GM19324 (cell line): ENCODE measurements around the gene FAM219A.

Experiments
- ATAC-seq: cut with Tn5 transposase; IDR thresholded peaks from one replicate; pipeline ENCODE4 v1.9.1; 2021; ENCODE audit warnings: mild to moderate bottlenecking, moderate library complexity; ENCODE audit not compliant: unreplicated experiment, low FRiP score

The FAM219A gene

DNA sequence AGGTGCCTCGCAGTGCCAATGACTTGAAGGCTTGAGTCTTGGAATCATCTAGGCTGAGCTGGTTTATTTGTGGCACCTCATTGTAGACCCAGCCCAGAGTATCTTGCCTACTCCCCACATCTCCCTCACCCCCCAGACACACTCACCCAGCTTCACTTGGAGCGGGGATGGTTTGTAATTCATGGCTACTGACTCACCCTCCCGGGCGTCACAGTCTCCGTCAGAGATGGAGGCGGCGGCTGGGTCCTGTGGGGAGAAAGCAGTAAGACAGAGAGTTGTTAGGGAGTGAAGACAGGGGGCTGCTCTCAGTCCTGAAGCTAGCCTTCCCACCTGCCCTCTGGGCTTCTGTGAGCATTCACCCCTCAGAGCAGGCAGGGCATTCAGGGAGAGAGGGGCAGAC, 52.7 kb downstream of the FAM219A start:
- ATAC-seq = no peak

- no peak for ATAC-seq
Observed at GRCh38 chr9:34403554-34404380, 54.6 kb downstream of the FAM219A start.

GRCh38 chr9:34400686-34401602, 57.4 kb downstream of the FAM219A start:
- no peak for ATAC-seq

GRCh38 chr9:34400275-34400674, 58.1 kb downstream of the FAM219A start:
- no peak for ATAC-seq

GRCh38 chr9:34399729-34400128, 58.6 kb downstream of the FAM219A start:
- ATAC-seq = no peak

- ATAC-seq = no peak
Observed at GRCh38 chr9:34398875-34399274, 59.5 kb downstream of the FAM219A start.

DNA sequence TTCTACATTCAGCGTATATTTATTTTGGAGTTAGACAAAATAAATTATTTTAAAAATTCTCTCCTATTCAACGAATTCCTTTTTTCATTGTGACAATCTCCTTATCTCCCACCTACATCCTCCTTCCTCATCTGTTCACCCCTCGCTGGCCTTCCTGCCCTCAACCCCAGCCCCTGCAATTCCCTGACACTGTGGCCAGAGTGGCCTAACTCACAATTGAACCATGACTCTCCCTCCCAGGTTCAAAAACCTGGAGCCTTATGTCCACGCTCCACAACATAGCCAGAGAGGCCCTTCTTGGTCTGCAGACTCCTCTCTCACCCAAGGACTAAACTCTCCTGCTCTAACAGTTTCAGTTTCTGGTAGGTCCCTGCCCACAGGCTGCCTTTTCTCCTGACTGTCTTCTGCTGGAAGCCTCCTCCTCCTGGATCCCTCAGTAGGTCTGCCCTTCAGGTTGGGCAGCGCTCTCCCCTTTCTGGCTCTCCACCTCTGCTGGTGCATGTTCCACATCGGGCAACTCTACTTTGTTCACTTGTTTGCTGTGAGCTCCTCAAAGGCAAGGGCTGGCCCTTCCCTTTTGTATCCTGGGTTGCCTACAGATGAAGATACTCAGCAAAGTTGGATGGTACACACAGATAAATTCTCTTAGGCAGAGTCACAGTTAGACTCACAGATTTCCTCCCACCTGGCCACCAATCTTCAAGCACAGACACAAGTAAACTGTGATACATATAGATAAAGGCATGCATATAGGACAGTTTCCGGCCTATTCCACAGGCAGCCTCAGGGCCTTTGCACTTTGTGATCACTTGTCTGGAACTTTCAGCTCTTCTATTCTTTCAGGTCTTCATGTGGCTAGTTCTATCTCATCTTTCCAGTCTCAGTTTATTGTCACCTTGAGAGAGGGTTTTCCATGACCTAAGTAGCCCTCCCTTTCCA, 61.8 kb downstream of the FAM219A start:
- ATAC-seq = no peak

DNA sequence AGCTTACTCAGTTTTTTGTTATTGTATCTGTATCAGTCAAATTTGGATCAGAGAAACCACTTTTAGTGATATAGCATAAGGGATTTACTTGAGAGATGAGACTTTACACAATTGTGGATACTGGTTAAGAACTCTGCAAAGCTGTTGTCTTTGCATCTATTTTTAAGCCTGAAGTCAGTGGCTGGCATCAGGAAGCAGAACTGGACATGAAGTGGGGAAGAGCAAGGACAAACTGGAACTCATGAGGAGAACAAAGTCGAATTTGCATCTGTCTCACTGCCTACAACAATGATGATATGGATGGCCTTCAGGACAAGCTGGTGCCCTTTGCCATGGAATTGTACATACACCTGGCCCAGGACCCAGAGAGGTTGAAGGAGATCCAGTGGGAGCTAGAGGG, 65.9 kb downstream of the FAM219A start:
- no peak for ATAC-seq

DNA sequence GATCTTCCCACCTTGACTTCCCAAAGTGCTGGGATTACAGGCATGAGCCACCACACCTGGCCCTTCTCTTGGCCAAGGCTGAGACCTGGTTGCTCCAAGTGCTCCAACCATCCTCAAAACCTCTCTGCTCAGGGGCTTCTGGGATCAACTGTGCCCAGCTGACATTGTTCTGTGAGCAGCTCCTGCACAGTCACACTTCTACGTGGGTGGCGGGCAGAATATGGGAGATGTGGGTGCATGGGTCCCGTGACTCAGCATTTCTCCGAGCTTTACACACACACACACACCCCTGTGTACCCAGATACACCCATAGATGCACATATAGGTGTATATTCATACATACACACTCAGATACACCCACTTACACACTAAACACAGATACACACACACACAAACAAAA, 71.1 kb downstream of the FAM219A start:
- ATAC-seq = no peak

DNA sequence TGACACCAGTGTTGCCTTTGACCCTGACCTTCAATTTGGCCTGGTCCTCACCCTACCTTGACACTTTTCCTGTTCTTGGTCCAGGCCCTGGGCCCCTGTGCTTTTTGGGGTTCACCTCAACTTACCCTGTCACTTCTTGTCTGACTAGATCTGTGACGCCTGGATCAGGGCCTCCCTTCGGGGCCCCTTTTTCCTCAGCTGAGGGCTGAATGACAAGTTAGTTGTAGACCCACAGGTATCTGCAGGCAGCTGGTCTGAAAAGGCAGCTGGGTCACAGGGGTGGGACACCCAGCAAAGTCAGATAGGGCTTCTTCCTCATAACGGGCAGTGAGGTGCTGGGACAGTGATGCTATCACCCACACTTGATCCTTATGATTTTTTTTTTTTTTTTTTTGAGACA, 71.7 kb downstream of the FAM219A start:
- no peak for ATAC-seq

DNA sequence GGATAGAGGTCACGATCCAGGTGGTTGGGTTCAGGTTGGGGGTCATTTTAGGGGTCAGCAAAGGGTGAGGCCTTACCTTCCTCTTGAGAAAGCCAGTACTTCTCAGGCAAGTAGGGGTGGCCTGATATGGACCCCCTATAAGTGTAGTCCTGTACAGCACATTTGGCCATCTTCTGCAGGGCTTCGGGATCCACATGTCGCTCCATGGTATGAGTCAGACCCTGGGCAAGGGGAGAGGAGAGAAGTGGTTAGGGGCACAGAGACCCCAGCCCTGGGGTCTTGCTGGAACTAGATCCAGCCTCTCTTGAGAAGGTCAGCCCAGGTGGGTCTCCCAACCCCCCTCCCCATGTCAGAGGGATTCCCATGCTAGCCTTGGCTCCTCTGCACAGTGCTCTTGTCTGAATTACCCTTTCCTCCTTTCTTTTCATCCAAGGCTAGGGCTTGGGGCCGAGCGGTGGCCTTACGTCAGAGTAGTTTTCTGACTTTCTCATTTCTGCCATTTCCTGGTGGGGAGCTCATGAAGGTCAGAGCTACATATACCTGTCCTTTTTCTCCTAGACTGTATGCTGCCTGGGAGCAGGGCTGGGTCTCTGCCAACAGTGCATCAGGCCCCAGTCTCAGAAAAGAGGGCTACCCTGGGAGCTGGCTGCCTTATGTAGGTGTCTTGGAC, 72.7 kb downstream of the FAM219A start:
- ATAC-seq = no peak

DNA sequence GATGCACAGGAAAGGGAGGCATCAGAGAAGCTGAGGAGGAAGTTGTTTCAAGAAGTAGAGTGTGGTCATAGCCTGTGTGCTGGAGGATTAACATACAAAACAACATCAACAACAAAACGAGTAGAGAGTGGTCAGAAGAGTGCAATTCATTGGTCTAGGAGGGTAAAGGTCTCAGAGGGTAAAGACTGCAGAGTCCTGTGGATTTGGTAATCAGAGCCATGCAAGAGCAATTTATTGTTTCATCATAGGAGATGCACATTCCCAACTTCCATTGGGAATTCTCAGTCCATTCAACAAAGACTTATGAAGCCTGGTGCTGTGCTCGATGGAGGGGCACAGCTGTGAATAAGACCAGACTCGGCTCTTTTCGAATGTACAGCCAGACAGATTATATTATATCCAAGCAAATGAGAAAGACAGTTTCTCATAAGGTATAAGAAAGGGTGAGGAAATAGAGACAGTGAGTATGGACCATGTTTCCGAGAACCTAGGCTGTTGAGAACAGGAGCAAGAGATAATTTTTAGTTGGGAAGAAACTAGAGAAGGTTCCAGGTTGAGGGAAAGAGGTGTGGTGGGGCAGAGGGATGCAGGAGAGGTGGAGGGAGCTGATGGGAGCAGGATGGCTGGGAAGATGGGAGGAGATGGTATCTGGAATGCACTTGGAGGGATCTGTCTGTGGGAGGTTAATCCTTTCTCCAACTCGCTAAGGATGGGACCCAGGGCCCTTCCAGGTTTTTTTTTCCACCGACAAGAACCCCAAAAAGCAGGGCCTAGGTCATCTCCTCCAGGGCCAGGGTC, 73.8 kb downstream of the FAM219A start:
- no peak for ATAC-seq

DNA sequence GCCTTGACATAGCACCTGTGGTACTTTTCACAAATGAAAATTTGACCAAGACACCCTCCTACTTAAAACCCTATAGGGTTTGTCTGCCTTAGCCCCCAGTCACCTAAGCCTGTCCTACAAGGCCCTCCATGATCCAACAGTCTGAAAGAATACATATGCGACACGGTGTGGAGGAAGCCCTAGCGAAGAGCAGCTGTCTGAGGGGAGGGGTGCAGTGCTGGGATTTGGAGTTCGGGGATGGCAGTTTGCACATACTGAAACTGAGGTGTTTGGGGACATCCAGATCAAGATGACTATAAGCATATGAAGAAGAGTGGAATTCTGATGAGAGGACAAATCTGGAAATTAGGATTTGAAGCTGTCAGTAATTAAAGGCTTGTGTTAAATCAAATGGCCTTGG, 74.5 kb downstream of the FAM219A start:
- no peak for ATAC-seq

- no peak for ATAC-seq
Observed at GRCh38 chr9:34382879-34383278, 75.5 kb downstream of the FAM219A start.

GRCh38 chr9:34382054-34382453, 76.3 kb downstream of the FAM219A start:
- ATAC-seq = no peak

DNA sequence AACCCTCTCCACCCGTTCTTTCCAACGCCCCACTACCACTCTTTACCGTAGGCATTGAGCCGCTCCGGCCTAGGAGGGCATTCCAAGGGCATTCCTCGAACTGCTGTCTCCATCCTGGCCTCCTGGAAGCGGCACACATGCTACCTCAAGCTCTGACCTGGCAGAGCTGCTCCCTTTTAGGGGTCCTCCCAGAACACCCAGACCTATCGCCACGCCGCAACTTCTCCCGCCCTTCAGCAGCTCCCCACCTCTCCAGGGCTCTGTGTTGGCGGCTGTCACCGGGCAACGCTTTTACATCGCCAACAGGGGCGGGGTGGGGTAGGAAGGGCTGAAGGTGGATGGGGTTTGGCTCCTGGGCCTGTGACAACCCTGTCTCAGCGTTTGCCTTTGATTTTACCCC, 77.0 kb downstream of the FAM219A start:
- no peak for ATAC-seq

DNA sequence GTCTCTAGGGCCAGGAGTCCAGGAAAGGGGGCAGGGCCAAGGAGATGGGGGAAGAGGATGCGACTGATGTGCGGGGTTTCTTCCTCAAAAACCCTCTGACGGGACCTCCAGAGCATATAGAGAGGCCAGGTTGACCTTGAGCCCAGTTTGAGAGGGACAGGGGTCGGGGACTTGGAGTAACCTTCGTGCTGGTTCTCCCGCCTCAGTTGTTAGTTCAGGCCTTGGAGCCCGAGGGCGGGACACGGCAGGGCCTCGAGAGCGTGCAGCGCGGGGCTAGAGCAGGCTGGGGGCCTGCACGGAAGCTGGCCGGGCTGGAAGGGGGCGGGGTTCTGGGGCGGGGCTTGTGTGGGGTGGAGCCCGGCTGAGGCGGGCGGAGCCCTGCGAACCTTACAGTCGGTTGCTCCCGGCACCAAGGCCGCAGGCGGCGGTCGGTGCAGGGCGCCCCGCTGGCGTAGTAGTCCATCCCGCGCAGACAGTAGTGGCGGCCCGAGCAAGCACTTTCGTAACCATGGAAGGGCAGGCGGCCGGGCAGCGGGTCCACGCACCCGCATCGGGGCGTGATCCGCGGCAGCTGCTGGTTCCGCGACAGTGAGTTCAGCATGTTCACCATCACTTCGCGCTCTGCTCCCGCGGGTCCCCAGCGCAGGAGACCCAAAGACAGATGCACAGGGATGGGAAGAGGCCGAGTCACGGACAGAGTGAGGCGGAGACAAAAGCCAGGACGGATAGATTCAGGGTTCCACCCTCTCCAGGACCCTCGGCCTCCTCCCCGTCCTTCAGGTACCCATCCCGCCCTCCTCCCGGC, 77.7 kb downstream of the FAM219A start:
- no peak for ATAC-seq

GRCh38 chr9:34380034-34380510, 78.3 kb downstream of the FAM219A start:
- ATAC-seq = no peak
